ENCODE measurements around the gene BTG3. TPM values are rescaled to one million over a fixed set of nuclear protein-coding genes. Genes with fewer than 3 reads are reported as not detected.

Gene BTG3
- polyA plus RNA-seq (2013, experiment 1 of 2), result 25.1 TPM
- polyA plus RNA-seq (2013, experiment 2 of 2), result 24.7 TPM

GRCh38 chr21:17612565-17613241 is at the start of gene BTG3:
BTG3 (minus strand) TSS chr21:17612901; CDS start chr21:17609144, 3,757 bp downstream.
- H3K27me3 ChIP-seq (ENCODE audit: insufficient read depth, low read length, poor library complexity), result no peaks in the 10 kb centered on the region
- H2BK15ac ChIP-seq (replicated peaks; ENCODE audit: low read depth), result no peak within 1 kb of the TSS
- peak within 1 kb of the TSS; percentile 86 for H3K4me3 ChIP-seq (ENCODE audit: low read length)
- H3K4ac ChIP-seq (ENCODE audit: low read depth, low read length), result peak within 1 kb of the TSS; percentile 95
- peak within 1 kb of the TSS; percentile 9 for H3K27ac ChIP-seq (ENCODE audit: low read depth, low read length)
- peak within 1 kb of the TSS; percentile 29 for H3K23ac ChIP-seq (ENCODE audit: low read length)
- H3K9ac ChIP-seq (ENCODE audit: low read length), result peak within 1 kb of the TSS; percentile 95
- peaks cover 1% of the 10 kb centered on the region for H3K36me3 ChIP-seq (ENCODE audit: control insufficient read depth, insufficient read depth, low read length)
- no CpG with 5 or more reads among the region's 102 CpGs for WGBS (ENCODE audit: extremely low coverage, insufficient coverage, low lambda C conversion rate)
- H2BK120ac ChIP-seq (ENCODE audit: low read depth, low read length), result no peak within 1 kb of the TSS
- H3K4me1 ChIP-seq (ENCODE audit: control insufficient read depth, low read depth, low read length), result no peaks in the 10 kb centered on the region
- peak within 1 kb of the TSS; percentile 30 for H4K8ac ChIP-seq (ENCODE audit: low read depth, low read length)
- H3K56ac ChIP-seq (ENCODE audit: low read length), result peak within 1 kb of the TSS; percentile 96
- peaks cover 2% of the 10 kb centered on the region for H3K79me1 ChIP-seq (ENCODE audit: low read length)
- no peak within 1 kb of the TSS for H2AK5ac ChIP-seq (ENCODE audit: low read length)
- H3K79me2 ChIP-seq (ENCODE audit: control insufficient read depth, insufficient read depth, low read length), result peaks cover 35% of the 10 kb centered on the region
- H2BK5ac ChIP-seq (ENCODE audit: low read length), result no peak within 1 kb of the TSS
- H4K5ac ChIP-seq (ENCODE audit: low read length), result no peak within 1 kb of the TSS
- H3K18ac ChIP-seq (ENCODE audit: low read length), result peak within 1 kb of the TSS; percentile 41
- DNase-seq, result peak; percentile 84
- peak within 1 kb of the TSS; percentile 52 for H3K4me2 ChIP-seq (ENCODE audit: low read length)

- Histone ChIP-seq H2BK120ac (ENCODE audit: low read depth, low read length) (no peak overlapping the region), H3K9ac (ENCODE audit: low read length) (no peak overlapping the region), H2BK5ac (ENCODE audit: low read length) (no peak overlapping the region), H3K4me3 (ENCODE audit: low read length) (no peak overlapping the region), H4K5ac (ENCODE audit: low read length) (no peak overlapping the region), H3K4me2 (ENCODE audit: low read length) (no peak overlapping the region), H3K27ac (ENCODE audit: low read depth, low read length) (no peak overlapping the region), H3K36me3 (ENCODE audit: control insufficient read depth, insufficient read depth, low read length) (no peaks in the 10 kb centered on the region), H2BK15ac (replicated peaks; ENCODE audit: low read depth) (no peak overlapping the region), H3K79me1 (ENCODE audit: low read length) (no peaks in the 10 kb centered on the region), H3K4ac (ENCODE audit: low read depth, low read length) (no peak overlapping the region), H3K18ac (ENCODE audit: low read length) (no peak overlapping the region), H3K27me3 (ENCODE audit: insufficient read depth, low read length, poor library complexity) (no peaks in the 10 kb centered on the region), H3K56ac (ENCODE audit: low read length) (no peak overlapping the region), H4K8ac (ENCODE audit: low read depth, low read length) (no peak overlapping the region), H2AK5ac (ENCODE audit: low read length) (no peak overlapping the region), H3K23ac (ENCODE audit: low read length) (no peak overlapping the region), H3K79me2 (ENCODE audit: control insufficient read depth, insufficient read depth, low read length) (no peaks in the 10 kb centered on the region), H3K4me1 (ENCODE audit: control insufficient read depth, low read depth, low read length) (peaks cover 3% of the 10 kb centered on the region)
- no peak for DNase-seq
- WGBS (ENCODE audit: extremely low coverage, insufficient coverage, low lambda C conversion rate), result no CpG with 5 or more reads among the region's 6 CpGs
Observed at GRCh38 chr21:17660862-17661261, 48.2 kb upstream of the BTG3 start.

GRCh38 chr21:17660452-17660851 is 47.8 kb upstream of the BTG3 start:
- no peak overlapping the region for H4K5ac ChIP-seq (ENCODE audit: low read length)
- no peaks in the 10 kb centered on the region for H3K79me2 ChIP-seq (ENCODE audit: control insufficient read depth, insufficient read depth, low read length)
- no peak overlapping the region for H3K23ac ChIP-seq (ENCODE audit: low read length)
- no peak overlapping the region for H3K27ac ChIP-seq (ENCODE audit: low read depth, low read length)
- H3K4me1 ChIP-seq (ENCODE audit: control insufficient read depth, low read depth, low read length), result peaks cover 3% of the 10 kb centered on the region
- no peaks in the 10 kb centered on the region for H3K27me3 ChIP-seq (ENCODE audit: insufficient read depth, low read length, poor library complexity)
- no peak overlapping the region for H3K9ac ChIP-seq (ENCODE audit: low read length)
- no peak overlapping the region for H4K8ac ChIP-seq (ENCODE audit: low read depth, low read length)
- no peaks in the 10 kb centered on the region for H3K36me3 ChIP-seq (ENCODE audit: control insufficient read depth, insufficient read depth, low read length)
- peak; percentile 36 for DNase-seq
- H3K4ac ChIP-seq (ENCODE audit: low read depth, low read length), result no peak overlapping the region
- H2BK15ac ChIP-seq (replicated peaks; ENCODE audit: low read depth), result no peak overlapping the region
- H3K56ac ChIP-seq (ENCODE audit: low read length), result no peak overlapping the region
- H3K18ac ChIP-seq (ENCODE audit: low read length), result no peak overlapping the region
- no peak overlapping the region for H2AK5ac ChIP-seq (ENCODE audit: low read length)
- WGBS (ENCODE audit: extremely low coverage, insufficient coverage, low lambda C conversion rate), result no CpG with 5 or more reads among the region's 3 CpGs
- H2BK5ac ChIP-seq (ENCODE audit: low read length), result no peak overlapping the region
- H3K4me3 ChIP-seq (ENCODE audit: low read length), result no peak overlapping the region
- no peak overlapping the region for H3K4me2 ChIP-seq (ENCODE audit: low read length)
- H2BK120ac ChIP-seq (ENCODE audit: low read depth, low read length), result no peak overlapping the region
- H3K79me1 ChIP-seq (ENCODE audit: low read length), result no peaks in the 10 kb centered on the region

- H3K4ac ChIP-seq (ENCODE audit: low read depth, low read length), result no peak overlapping the region
- H3K9ac ChIP-seq (ENCODE audit: low read length), result no peak overlapping the region
- H2BK5ac ChIP-seq (ENCODE audit: low read length), result no peak overlapping the region
- no peak overlapping the region for H2BK120ac ChIP-seq (ENCODE audit: low read depth, low read length)
- no peak overlapping the region for H3K23ac ChIP-seq (ENCODE audit: low read length)
- H3K18ac ChIP-seq (ENCODE audit: low read length), result no peak overlapping the region
- no peak for DNase-seq
- no peak overlapping the region for H3K27ac ChIP-seq (ENCODE audit: low read depth, low read length)
- no peak overlapping the region for H4K5ac ChIP-seq (ENCODE audit: low read length)
- no CpG with 5 or more reads among the region's 6 CpGs for WGBS (ENCODE audit: extremely low coverage, insufficient coverage, low lambda C conversion rate)
- no peaks in the 10 kb centered on the region for H3K27me3 ChIP-seq (ENCODE audit: insufficient read depth, low read length, poor library complexity)
- H3K79me1 ChIP-seq (ENCODE audit: low read length), result no peaks in the 10 kb centered on the region
- H3K4me2 ChIP-seq (ENCODE audit: low read length), result no peak overlapping the region
- H3K4me1 ChIP-seq (ENCODE audit: control insufficient read depth, low read depth, low read length), result peaks cover 3% of the 10 kb centered on the region
- no peak overlapping the region for H2AK5ac ChIP-seq (ENCODE audit: low read length)
- no peaks in the 10 kb centered on the region for H3K79me2 ChIP-seq (ENCODE audit: control insufficient read depth, insufficient read depth, low read length)
- H3K36me3 ChIP-seq (ENCODE audit: control insufficient read depth, insufficient read depth, low read length), result no peaks in the 10 kb centered on the region
- H3K56ac ChIP-seq (ENCODE audit: low read length), result no peak overlapping the region
- H3K4me3 ChIP-seq (ENCODE audit: low read length), result no peak overlapping the region
- no peak overlapping the region for H4K8ac ChIP-seq (ENCODE audit: low read depth, low read length)
- H2BK15ac ChIP-seq (replicated peaks; ENCODE audit: low read depth), result no peak overlapping the region
Observed at GRCh38 chr21:17658931-17659330, 46.2 kb upstream of the BTG3 start.

GRCh38 chr21:17651526-17651925 is 38.8 kb upstream of the BTG3 start:
- Histone ChIP-seq H2BK120ac (ENCODE audit: low read depth, low read length) (no peak overlapping the region), H3K4me2 (ENCODE audit: low read length) (no peak overlapping the region), H3K4ac (ENCODE audit: low read depth, low read length) (no peak overlapping the region), H3K36me3 (ENCODE audit: control insufficient read depth, insufficient read depth, low read length) (no peaks in the 10 kb centered on the region), H2AK5ac (ENCODE audit: low read length) (no peak overlapping the region), H2BK5ac (ENCODE audit: low read length) (no peak overlapping the region), H4K8ac (ENCODE audit: low read depth, low read length) (no peak overlapping the region), H3K27ac (ENCODE audit: low read depth, low read length) (no peak overlapping the region), H3K9ac (ENCODE audit: low read length) (no peak overlapping the region), H3K79me2 (ENCODE audit: control insufficient read depth, insufficient read depth, low read length) (no peaks in the 10 kb centered on the region), H3K23ac (ENCODE audit: low read length) (no peak overlapping the region), H3K56ac (ENCODE audit: low read length) (no peak overlapping the region), H4K5ac (ENCODE audit: low read length) (no peak overlapping the region), H3K4me3 (ENCODE audit: low read length) (no peak overlapping the region), H3K18ac (ENCODE audit: low read length) (no peak overlapping the region), H3K79me1 (ENCODE audit: low read length) (no peaks in the 10 kb centered on the region), H3K27me3 (ENCODE audit: insufficient read depth, low read length, poor library complexity) (no peaks in the 10 kb centered on the region), H3K4me1 (ENCODE audit: control insufficient read depth, low read depth, low read length) (no peaks in the 10 kb centered on the region), H2BK15ac (replicated peaks; ENCODE audit: low read depth) (no peak overlapping the region)
- no peak for DNase-seq
- no CpG with 5 or more reads among the region's 3 CpGs for WGBS (ENCODE audit: extremely low coverage, insufficient coverage, low lambda C conversion rate)

- Histone ChIP-seq H3K4ac (ENCODE audit: low read depth, low read length) (no peak overlapping the region), H4K5ac (ENCODE audit: low read length) (no peak overlapping the region), H2BK5ac (ENCODE audit: low read length) (no peak overlapping the region), H2BK120ac (ENCODE audit: low read depth, low read length) (no peak overlapping the region), H3K27ac (ENCODE audit: low read depth, low read length) (no peak overlapping the region), H3K18ac (ENCODE audit: low read length) (no peak overlapping the region), H3K9ac (ENCODE audit: low read length) (no peak overlapping the region), H2BK15ac (replicated peaks; ENCODE audit: low read depth) (no peak overlapping the region), H3K23ac (ENCODE audit: low read length) (no peak overlapping the region), H2AK5ac (ENCODE audit: low read length) (no peak overlapping the region), H4K8ac (ENCODE audit: low read depth, low read length) (no peak overlapping the region), H3K4me3 (ENCODE audit: low read length) (no peak overlapping the region), H3K56ac (ENCODE audit: low read length) (no peak overlapping the region), H3K36me3 (ENCODE audit: control insufficient read depth, insufficient read depth, low read length) (no peaks in the 10 kb centered on the region), H3K4me2 (ENCODE audit: low read length) (no peak overlapping the region), H3K4me1 (ENCODE audit: control insufficient read depth, low read depth, low read length) (no peaks in the 10 kb centered on the region), H3K79me1 (ENCODE audit: low read length) (no peaks in the 10 kb centered on the region), H3K79me2 (ENCODE audit: control insufficient read depth, insufficient read depth, low read length) (no peaks in the 10 kb centered on the region), H3K27me3 (ENCODE audit: insufficient read depth, low read length, poor library complexity) (no peaks in the 10 kb centered on the region)
- no CpG with 5 or more reads among the region's 1 CpG for WGBS (ENCODE audit: extremely low coverage, insufficient coverage, low lambda C conversion rate)
- no peak for DNase-seq
Observed at GRCh38 chr21:17650292-17650691, 37.6 kb upstream of the BTG3 start.

Measured in mesendoderm (in vitro differentiated cells).